HepG2 (cell line): ENCODE measurements around the gene CD1C. TPM values are rescaled to one million over a fixed set of nuclear protein-coding genes. Genes with fewer than 3 reads are reported as not detected.

Experiments used
- ATAC-seq: fragments of 200-7000 bp; cut with Tn5 transposase; 3 replicates; pipeline ENCODE4 v1.9.1; 2020; ENCODE audit warnings: mild to moderate bottlenecking, moderate library complexity
- BruUV-seq: library from RNA; stranded (reverse); fragments of 400-500 nt; replicated peaks from 2 replicates; lab custom pipeline; 2021; lab: Mats Ljungman, UMichigan
- CTCF ChIA-PET: fragments of 300-600 bp; formaldehyde crosslinking; extraction: SDS; loops from one replicate; lab custom pipeline; 2021; ENCODE audit warnings: low total read pairs, inconsistent platforms, low intra/inter-chr PET ratio; lab: Yijun Ruan, JAX
- POLR2A ChIA-PET: fragments of 350-600 bp; sonication (Branson Sonifier 250); formaldehyde crosslinking; loops from one replicate; lab custom pipeline; 2020; ENCODE audit warnings: antibody characterized with exemption, inconsistent platforms; lab: Yijun Ruan, JAX
- DNase-seq: peaks from one replicate; pipeline ENCODE4 v3.0.0-alpha.2; 2015; ENCODE audit warnings: low spot score
- FAIRE-seq: peaks from 3 replicates; lab custom pipeline; 2011; peaks lifted over from hg19 to GRCh38; lab: Jason Lieb, UNC
- H2AFZ ChIP-seq: one replicate; pipeline ENCODE4 v1.6.1; 2011; ENCODE audit warnings: low read length, inconsistent platforms
- H3K27ac ChIP-seq: fragments of 300-600 bp; 3 replicates; pipeline ENCODE4 v1.8.0; 2011; ENCODE audit warnings: mixed run types, mild to moderate bottlenecking, mixed read lengths, low read length, inconsistent platforms; ENCODE audit not compliant: insufficient read depth; ENCODE audit errors: extremely low read length
- H3K27me3 ChIP-seq, 2 experiments: fragments of 200-600 bp in 1 of 2; 2 replicates in 1 of 2; 3 replicates in 1 of 2; pipeline versions ENCODE4 v1.6.0 to v1.8.0; 2011; ENCODE audit warnings: low read length in 2 of 2, mild to moderate bottlenecking in 2 of 2, moderate library complexity in 2 of 2, inconsistent platforms in 1 of 2; ENCODE audit not compliant: insufficient read depth in 2 of 2, control insufficient read depth in 1 of 2
- H3K36me3 ChIP-seq, 2 experiments: fragments of 200-600 bp in 1 of 2; replicated peaks in 1 of 2; 2 replicates in 1 of 2; 3 replicates in 1 of 2; pipeline versions ENCODE4 v1.5.1 to v1.8.0; 2011; ENCODE audit warnings: low read length in 2 of 2, inconsistent platforms in 1 of 2; ENCODE audit not compliant: insufficient read depth in 2 of 2, control insufficient read depth in 1 of 2
- H3K4me1 ChIP-seq: 2 replicates; pipeline ENCODE4 v1.5.1; 2012; ENCODE audit warnings: low read length, inconsistent platforms; ENCODE audit not compliant: insufficient read depth
- H3K4me2 ChIP-seq: 2 replicates; pipeline ENCODE4 v1.6.0; 2011; ENCODE audit warnings: low read depth, low read length, inconsistent platforms
- H3K4me3 ChIP-seq, 3 experiments: fragments of 200-600 bp in 1 of 3; sonication (generic), shearing (Covaris generic) in 1 of 3; replicated peaks in 1 of 3; 2 replicates each; pipeline ENCODE4 v1.5.1; 2011 to 2016; ENCODE audit warnings: low read length in 3 of 3, inconsistent platforms in 2 of 3, low read depth in 2 of 3, mild to moderate bottlenecking in 2 of 3, control low read depth in 1 of 3, mixed read lengths in 1 of 3; ENCODE audit not compliant: insufficient read depth in 1 of 3
- H3K79me2 ChIP-seq: one replicate; pipeline ENCODE4 v1.6.1; 2011; ENCODE audit warnings: low read length, inconsistent platforms; ENCODE audit not compliant: insufficient read depth
- H3K9ac ChIP-seq: 2 replicates; pipeline ENCODE4 v1.6.0; 2011; ENCODE audit warnings: mild to moderate bottlenecking, low read depth, low read length, inconsistent platforms; ENCODE audit not compliant: insufficient read depth
- H3K9me3 ChIP-seq: 2 replicates; pipeline ENCODE4 v1.5.1; 2012; ENCODE audit warnings: mild to moderate bottlenecking, low read length
- H4K20me1 ChIP-seq: 2 replicates; pipeline ENCODE4 v1.6.0; 2011; ENCODE audit warnings: inconsistent platforms, mild to moderate bottlenecking, low read length, moderate library complexity; ENCODE audit not compliant: insufficient read depth
- CCAR2 ChIP-seq: fragments of 200-400 bp; formaldehyde crosslinking; optimal IDR thresholded peaks from 2 replicates; pipeline ENCODE3; 2018; ENCODE audit warnings: low read depth, mild to moderate bottlenecking, low read length, moderate library complexity
- MZF1 ChIP-seq: sonication (generic); formaldehyde crosslinking; IDR thresholded peaks from 2 replicates; pipeline ENCODE4 v1.8.1; 2023; ENCODE audit warnings: mild to moderate bottlenecking, missing genetic modification reagents, borderline replicate concordance
- NFYC ChIP-seq: IDR thresholded peaks from 2 replicates; pipeline ENCODE4 v1.6.1; 2016; ENCODE audit warnings: missing genetic modification reagents, missing compliant biosample characterization
- RORA ChIP-seq: sonication (generic); formaldehyde crosslinking; IDR thresholded peaks from 2 replicates; pipeline ENCODE4 v1.5.0; 2020; ENCODE audit warnings: mild to moderate bottlenecking, missing genetic modification reagents, moderate library complexity
- SP140L ChIP-seq: sonication (generic); formaldehyde crosslinking; IDR thresholded peaks from 2 replicates; pipeline ENCODE4 v1.4.0; 2020; ENCODE audit warnings: missing genetic modification reagents, borderline replicate concordance
- ZNF205 ChIP-seq: IDR thresholded peaks from 2 replicates; pipeline ENCODE4 v1.6.1; 2018; ENCODE audit warnings: missing biosample characterization, missing genetic modification reagents
- ZNF546 ChIP-seq: sonication (generic); formaldehyde crosslinking; conservative IDR thresholded peaks from 2 replicates; pipeline ENCODE4 v1.8.1; 2023; ENCODE audit warnings: mild to moderate bottlenecking, missing genetic modification reagents
- ZNF556 ChIP-seq: sonication (generic); formaldehyde crosslinking; IDR thresholded peaks from 2 replicates; pipeline ENCODE4 v1.4.0; 2020; ENCODE audit warnings: mild to moderate bottlenecking, missing genetic modification reagents, borderline replicate concordance
- ZNF678 ChIP-seq: sonication (generic); formaldehyde crosslinking; IDR thresholded peaks from 2 replicates; pipeline ENCODE4 v1.4.0; 2020; ENCODE audit warnings: mild to moderate bottlenecking, missing genetic modification reagents
- ZNF746 ChIP-seq: sonication (generic); formaldehyde crosslinking; IDR thresholded peaks from 2 replicates; pipeline ENCODE4 v1.8.0; 2022; ENCODE audit warnings: mild to moderate bottlenecking, missing genetic modification reagents
- WGBS: methylation state at CpG from one replicate; pipeline ENCODE4 v1.1.6; 2017; ENCODE audit warnings: low lambda C conversion rate; 5-methylcytosine and 5-hydroxymethylcytosine counted together
- in situ Hi-C: cut with HindIII; loops from 2 replicates; pipeline ENCODE4 v1.10.0; 2017; ENCODE audit warnings: low pct_unique_long_range_greater_than_20kb; ENCODE audit not compliant: extremely low pct_ligation_motif_present
- intact Hi-C: fragments of 100-400 bp; cut with micrococcal nuclease; formaldehyde crosslinking; loops from one replicate; pipeline ENCODE4 v1.10.0; 2022; ENCODE audit not compliant: unreplicated experiment
- polyA plus RNA-seq, 8 experiments: library from polyadenylated mRNA; depleted of rRNA in 3 of 8; stranded (reverse) in 7 of 8; unstranded in 1 of 8; fragments of >200 nt; fragmentation: Illumina TruSeq in 4 of 8; extraction: Trizol in 4 of 8; gene quantifications; 2 replicates each; pipeline versions ENCODE4 v1.2.1 to v1.2.3, GENCODE V29; 2011 to 2016; ENCODE audit warnings: low read depth in 4 of 8, missing spikeins in 1 of 8, mixed read lengths in 1 of 8; ENCODE audit not compliant: insufficient read depth in 1 of 8
- total RNA-seq, 5 experiments: library from RNA; depleted of rRNA; stranded (reverse); fragments of >200 nt; fragmentation: Illumina TruSeq; extraction: Trizol; gene quantifications; 2 replicates each; pipeline ENCODE4 v1.2.3, GENCODE V29; 2016; ENCODE audit warnings: low read depth in 1 of 5
- TF ChIP-seq, protein P1 (sequence below): sonication (generic); formaldehyde crosslinking; IDR thresholded peaks from 2 replicates; pipeline ENCODE4 v1.5.0; 2020; ENCODE audit warnings: mild to moderate bottlenecking, missing genetic modification reagents, borderline replicate concordance
- TF ChIP-seq, protein P2 (sequence below): sonication (generic); formaldehyde crosslinking; IDR thresholded peaks from 2 replicates; pipeline ENCODE4 v1.9.0; 2021; ENCODE audit warnings: missing genetic modification reagents, mild to moderate bottlenecking, borderline replicate concordance
- TF ChIP-seq, protein P3 (sequence below): IDR thresholded peaks from 2 replicates; pipeline ENCODE4 v1.6.1; 2016
- TF ChIP-seq, protein P4 (sequence below): sonication (generic); formaldehyde crosslinking; IDR thresholded peaks from 2 replicates; pipeline ENCODE4 v1.9.0; 2021; ENCODE audit warnings: missing genetic modification reagents, borderline replicate concordance
- TF ChIP-seq, protein P5 (sequence below), 2 experiments: fragments of 450-650 bp in 1 of 2; sonication (generic) in 1 of 2; formaldehyde crosslinking; IDR thresholded peaks; 2 replicates each; pipeline versions ENCODE4 v1.5.0 to v1.8.0; 2020 to 2022; ENCODE audit warnings: mild to moderate bottlenecking in 1 of 2, missing genetic modification reagents in 1 of 2
- TF ChIP-seq, protein P6 (sequence below): IDR thresholded peaks from 2 replicates; pipeline ENCODE4 v1.6.1; 2018; ENCODE audit warnings: missing genetic modification reagents, mild to moderate bottlenecking, missing compliant biosample characterization

Gene CD1C
- total and polyA plus RNA-seq, 2 of the 13 experiments (the other 11 are each of a cell fraction or from before 2014, with no cell fraction given): not detected

DNA sequence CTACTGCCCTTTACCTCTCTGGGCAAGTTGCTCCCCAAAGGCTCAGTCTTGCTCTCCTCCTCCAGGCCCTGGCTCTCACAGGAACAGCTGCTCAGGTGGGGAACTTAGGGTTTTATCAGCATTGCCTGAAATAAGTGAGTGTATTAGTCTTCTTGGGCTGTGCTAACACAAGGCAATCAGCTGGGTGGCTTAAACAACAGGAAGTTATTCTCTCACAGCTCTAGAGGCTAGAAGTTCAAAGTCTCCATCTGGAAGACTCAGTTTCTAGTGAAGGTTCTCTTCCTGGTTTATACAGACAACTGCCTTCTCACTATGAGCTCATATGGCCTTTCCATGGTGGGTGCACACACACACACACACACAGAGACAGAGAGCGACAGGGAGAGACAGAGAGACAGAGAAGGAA lies 2.8 kb upstream of the CD1C start:
- H3K4me3 ChIP-seq: no peak overlapping the region
- in situ Hi-C loops (no loop called here), intact Hi-C loops (no loop called here)
- no peaks in the 10 kb centered on the region for H4K20me1 ChIP-seq
- no peaks in the 10 kb centered on the region for H3K79me2 ChIP-seq
- no peak overlapping the region for H3K4me2 ChIP-seq
- DNase-seq: no peak
- ChIA-PET POLR2A (no interaction called here), CTCF (no interaction called here)
- H3K27ac ChIP-seq: no peak overlapping the region
- 7% methylated on average over 1 of the region's 1 CpG for WGBS
- no peak for TF ChIP-seq CCAR2
- TF ChIP-seq, protein P1, sequence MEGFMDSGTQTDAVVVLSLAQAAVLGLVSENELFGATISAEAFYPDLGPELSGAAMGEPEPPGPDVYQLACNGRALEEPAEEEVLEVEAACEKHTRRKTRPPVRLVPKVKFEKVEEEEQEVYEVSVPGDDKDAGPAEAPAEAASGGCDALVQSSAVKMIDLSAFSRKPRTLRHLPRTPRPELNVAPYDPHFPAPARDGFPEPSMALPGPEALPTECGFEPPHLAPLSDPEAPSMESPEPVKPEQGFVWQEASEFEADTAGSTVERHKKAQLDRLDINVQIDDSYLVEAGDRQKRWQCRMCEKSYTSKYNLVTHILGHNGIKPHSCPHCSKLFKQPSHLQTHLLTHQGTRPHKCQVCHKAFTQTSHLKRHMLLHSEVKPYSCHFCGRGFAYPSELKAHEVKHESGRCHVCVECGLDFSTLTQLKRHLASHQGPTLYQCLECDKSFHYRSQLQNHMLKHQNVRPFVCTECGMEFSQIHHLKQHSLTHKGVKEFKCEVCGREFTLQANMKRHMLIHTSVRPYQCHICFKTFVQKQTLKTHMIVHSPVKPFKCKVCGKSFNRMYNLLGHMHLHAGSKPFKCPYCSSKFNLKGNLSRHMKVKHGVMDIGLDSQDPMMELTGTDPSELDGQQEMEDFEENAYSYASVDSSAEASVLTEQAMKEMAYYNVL (CRISPR knock-in tag): no peak
- TF ChIP-seq ZNF205 (CRISPR knock-in tag): no peak
- TF ChIP-seq ZNF556 (CRISPR knock-in tag): no peak
- TF ChIP-seq ZNF746: no peak
- no peak for TF ChIP-seq ZNF546 (CRISPR knock-in tag)
- TF ChIP-seq, protein P2, sequence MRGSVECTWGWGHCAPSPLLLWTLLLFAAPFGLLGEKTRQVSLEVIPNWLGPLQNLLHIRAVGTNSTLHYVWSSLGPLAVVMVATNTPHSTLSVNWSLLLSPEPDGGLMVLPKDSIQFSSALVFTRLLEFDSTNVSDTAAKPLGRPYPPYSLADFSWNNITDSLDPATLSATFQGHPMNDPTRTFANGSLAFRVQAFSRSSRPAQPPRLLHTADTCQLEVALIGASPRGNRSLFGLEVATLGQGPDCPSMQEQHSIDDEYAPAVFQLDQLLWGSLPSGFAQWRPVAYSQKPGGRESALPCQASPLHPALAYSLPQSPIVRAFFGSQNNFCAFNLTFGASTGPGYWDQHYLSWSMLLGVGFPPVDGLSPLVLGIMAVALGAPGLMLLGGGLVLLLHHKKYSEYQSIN: no peak
- TF ChIP-seq, protein P3, sequence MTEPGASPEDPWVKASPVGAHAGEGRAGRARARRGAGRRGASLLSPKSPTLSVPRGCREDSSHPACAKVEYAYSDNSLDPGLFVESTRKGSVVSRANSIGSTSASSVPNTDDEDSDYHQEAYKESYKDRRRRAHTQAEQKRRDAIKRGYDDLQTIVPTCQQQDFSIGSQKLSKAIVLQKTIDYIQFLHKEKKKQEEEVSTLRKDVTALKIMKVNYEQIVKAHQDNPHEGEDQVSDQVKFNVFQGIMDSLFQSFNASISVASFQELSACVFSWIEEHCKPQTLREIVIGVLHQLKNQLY (CRISPR knock-in tag): no peak
- no peak for TF ChIP-seq SP140L
- no peak for TF ChIP-seq ZNF678 (CRISPR knock-in tag)
- no peak for TF ChIP-seq RORA (CRISPR knock-in tag)
- TF ChIP-seq NFYC (CRISPR knock-in tag): no peak
- TF ChIP-seq, protein P4, sequence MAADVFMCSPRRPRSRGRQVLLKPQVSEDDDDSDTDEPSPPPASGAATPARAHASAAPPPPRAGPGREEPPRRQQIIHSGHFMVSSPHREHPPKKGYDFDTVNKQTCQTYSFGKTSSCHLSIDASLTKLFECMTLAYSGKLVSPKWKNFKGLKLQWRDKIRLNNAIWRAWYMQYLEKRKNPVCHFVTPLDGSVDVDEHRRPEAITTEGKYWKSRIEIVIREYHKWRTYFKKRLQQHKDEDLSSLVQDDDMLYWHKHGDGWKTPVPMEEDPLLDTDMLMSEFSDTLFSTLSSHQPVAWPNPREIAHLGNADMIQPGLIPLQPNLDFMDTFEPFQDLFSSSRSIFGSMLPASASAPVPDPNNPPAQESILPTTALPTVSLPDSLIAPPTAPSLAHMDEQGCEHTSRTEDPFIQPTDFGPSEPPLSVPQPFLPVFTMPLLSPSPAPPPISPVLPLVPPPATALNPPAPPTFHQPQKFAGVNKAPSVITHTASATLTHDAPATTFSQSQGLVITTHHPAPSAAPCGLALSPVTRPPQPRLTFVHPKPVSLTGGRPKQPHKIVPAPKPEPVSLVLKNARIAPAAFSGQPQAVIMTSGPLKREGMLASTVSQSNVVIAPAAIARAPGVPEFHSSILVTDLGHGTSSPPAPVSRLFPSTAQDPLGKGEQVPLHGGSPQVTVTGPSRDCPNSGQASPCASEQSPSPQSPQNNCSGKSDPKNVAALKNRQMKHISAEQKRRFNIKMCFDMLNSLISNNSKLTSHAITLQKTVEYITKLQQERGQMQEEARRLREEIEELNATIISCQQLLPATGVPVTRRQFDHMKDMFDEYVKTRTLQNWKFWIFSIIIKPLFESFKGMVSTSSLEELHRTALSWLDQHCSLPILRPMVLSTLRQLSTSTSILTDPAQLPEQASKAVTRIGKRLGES: no peak
- TF ChIP-seq MZF1: no peak
- TF ChIP-seq, protein P5, sequence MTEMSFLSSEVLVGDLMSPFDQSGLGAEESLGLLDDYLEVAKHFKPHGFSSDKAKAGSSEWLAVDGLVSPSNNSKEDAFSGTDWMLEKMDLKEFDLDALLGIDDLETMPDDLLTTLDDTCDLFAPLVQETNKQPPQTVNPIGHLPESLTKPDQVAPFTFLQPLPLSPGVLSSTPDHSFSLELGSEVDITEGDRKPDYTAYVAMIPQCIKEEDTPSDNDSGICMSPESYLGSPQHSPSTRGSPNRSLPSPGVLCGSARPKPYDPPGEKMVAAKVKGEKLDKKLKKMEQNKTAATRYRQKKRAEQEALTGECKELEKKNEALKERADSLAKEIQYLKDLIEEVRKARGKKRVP (CRISPR knock-in tag; IDR thresholded peaks at IDR 0.05): no peak
- TF ChIP-seq, protein P6, sequence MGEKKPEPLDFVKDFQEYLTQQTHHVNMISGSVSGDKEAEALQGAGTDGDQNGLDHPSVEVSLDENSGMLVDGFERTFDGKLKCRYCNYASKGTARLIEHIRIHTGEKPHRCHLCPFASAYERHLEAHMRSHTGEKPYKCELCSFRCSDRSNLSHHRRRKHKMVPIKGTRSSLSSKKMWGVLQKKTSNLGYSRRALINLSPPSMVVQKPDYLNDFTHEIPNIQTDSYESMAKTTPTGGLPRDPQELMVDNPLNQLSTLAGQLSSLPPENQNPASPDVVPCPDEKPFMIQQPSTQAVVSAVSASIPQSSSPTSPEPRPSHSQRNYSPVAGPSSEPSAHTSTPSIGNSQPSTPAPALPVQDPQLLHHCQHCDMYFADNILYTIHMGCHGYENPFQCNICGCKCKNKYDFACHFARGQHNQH (CRISPR knock-in tag): no peak
- H3K9ac ChIP-seq: no peak overlapping the region
- peaks cover 50% of the 10 kb centered on the region for H3K9me3 ChIP-seq
- no peaks in the 10 kb centered on the region for H3K4me1 ChIP-seq
- no peaks in the 10 kb centered on the region for H3K27me3 ChIP-seq
- no TSS peak for BruUV-seq
- no peak for FAIRE-seq
- H3K36me3 ChIP-seq: no peaks in the 10 kb centered on the region
- no peak for ATAC-seq
- no peak overlapping the region for H2AFZ ChIP-seq
